SK-N-SH treated with all-trans-retinoic acid at 6 μM for 48 hours (cell line): ENCODE data around the gene USH2A.

ENCODE experiments used
- CREB5 ChIP-seq: fragments of 250-450 bp; sonication (Bioruptor Pico); IDR thresholded peaks from 2 replicates; pipeline ENCODE4 v1.5.1; 2020; ENCODE audit warnings: low read depth, mild to moderate bottlenecking, moderate library complexity
- ESRRG ChIP-seq: fragments of 250-450 bp; sonication (Bioruptor Pico); IDR thresholded peaks from 2 replicates; pipeline ENCODE4 v1.6.1; 2021; ENCODE audit warnings: mild to moderate bottlenecking
- ISL1 ChIP-seq: fragments of 250-450 bp; sonication (Bioruptor Pico); IDR thresholded peaks from 2 replicates; pipeline ENCODE4 v2.1.2; 2022; ENCODE audit warnings: mild to moderate bottlenecking, moderate library complexity
- RARB ChIP-seq: fragments of 250-450 bp; sonication (Bioruptor Pico); IDR thresholded peaks from 2 replicates; pipeline ENCODE4 v1.8.0; 2021; ENCODE audit warnings: mild to moderate bottlenecking, moderate library complexity
- TCF4 ChIP-seq: fragments of 250-450 bp; sonication (Bioruptor Pico); IDR thresholded peaks from 2 replicates; pipeline ENCODE4 v1.8.0; 2021; ENCODE audit warnings: mild to moderate bottlenecking, moderate library complexity, borderline replicate concordance
- TOX ChIP-seq: fragments of 250-450 bp; sonication (Bioruptor Pico); IDR thresholded peaks from 2 replicates; pipeline ENCODE4 v1.8.0; 2021; ENCODE audit warnings: mild to moderate bottlenecking, moderate library complexity, borderline replicate concordance
- TSHZ2 ChIP-seq: fragments of 250-450 bp; sonication (Bioruptor Pico); IDR thresholded peaks from 2 replicates; pipeline ENCODE4 v1.5.0; 2020; ENCODE audit warnings: mild to moderate bottlenecking, moderate library complexity

GRCh38 chr1:215868500-215868899 is 554.7 kb downstream of the USH2A start:
- TF ChIP-seq CREB5 (CRISPR knock-in tag) (no peak), TCF4 (no peak), RARB (CRISPR knock-in tag) (no peak), TSHZ2 (CRISPR knock-in tag) (no peak), ISL1 (CRISPR knock-in tag) (no peak), ESRRG (CRISPR knock-in tag) (no peak), TOX (no peak)
